HCT116 (cell line): Measurements from ENCODE around the gene HECW1. TPM values are rescaled to one million over a fixed set of nuclear protein-coding genes. Genes with fewer than 3 reads are reported as not detected.

Experiments used
- ATAC-seq: fragments of 200-7000 bp; cut with Tn5 transposase; 2 replicates; pipeline ENCODE4 v1.9.1; 2020; ENCODE audit warnings: mild to moderate bottlenecking, moderate library complexity
- BruUV-seq: library from RNA; stranded (reverse); fragments of 400-500 nt; replicated peaks from 2 replicates; lab custom pipeline; 2021; lab: Mats Ljungman, UMichigan
- CTCF ChIA-PET: fragments of 300-600 bp; sonication (Branson Sonifier 250); formaldehyde crosslinking; loops from one replicate; lab custom pipeline; 2021; ENCODE audit warnings: antibody characterized with exemption; lab: Charles Lee
- POLR2A ChIA-PET: fragments of 300-600, 350-600 bp; sonication (Branson Sonifier 250); formaldehyde crosslinking; loops from one replicate; lab custom pipeline; 2021; ENCODE audit warnings: antibody characterized with exemption; lab: Charles Lee
- RAD21 ChIA-PET, 2 experiments: fragments of 300-600 bp; sonication (Branson Sonifier 250); formaldehyde crosslinking; loops; one replicate each; lab custom pipeline; 2023; ENCODE audit warnings: low total read pairs in 2 of 2; ENCODE audit not compliant: uncharacterized antibody in 2 of 2, unreplicated experiment in 2 of 2, low non-redundant PET in 1 of 2; lab: Charles Lee
- DNase-seq: peaks from one replicate; pipeline ENCODE4 v3.0.0-alpha.2; 2010; ENCODE audit warnings: low read depth, low spot score
- H2AFZ ChIP-seq: fragments of 200-600 bp; shearing (Covaris generic), sonication (generic); 2 replicates; pipeline ENCODE4 v1.6.1; 2017; ENCODE audit warnings: low read depth, mixed run types, mixed read lengths, antibody characterized with exemption, low read length; ENCODE audit not compliant: poor library complexity, severe bottlenecking
- H3K27ac ChIP-seq: 2 replicates; pipeline ENCODE4 v1.5.1; 2012; ENCODE audit warnings: low read depth, low read length
- H3K27me3 ChIP-seq: fragments of 200-600 bp; sonication (generic); 2 replicates; pipeline ENCODE4 v1.6.1; 2016; ENCODE audit warnings: mixed run types, low read length, mixed read lengths; ENCODE audit not compliant: insufficient read depth
- H3K36me3 ChIP-seq, 2 experiments: fragments of 200-500 bp in 1 of 2; fragments of 200-600 bp in 1 of 2; sonication (Bioruptor generic) in 1 of 2; sonication (generic) in 1 of 2; 2 replicates each; pipeline versions ENCODE4 v1.5.1 to v1.6.1; 2014 to 2016; ENCODE audit warnings: low read length in 2 of 2, inconsistent platforms in 1 of 2, mixed read lengths in 1 of 2, mixed run types in 1 of 2; ENCODE audit not compliant: insufficient read depth in 2 of 2, control insufficient read depth in 1 of 2
- H3K4me1 ChIP-seq, 2 experiments: fragments of 200-600 bp in 1 of 2; sonication (generic) in 1 of 2; 2 replicates each; pipeline versions ENCODE4 v1.5.1 to v1.6.1; 2012 to 2017; ENCODE audit warnings: low read length in 2 of 2, inconsistent platforms in 1 of 2, mild to moderate bottlenecking in 1 of 2, mixed read lengths in 1 of 2, mixed run types in 1 of 2, moderate library complexity in 1 of 2; ENCODE audit not compliant: insufficient read depth in 2 of 2, control insufficient read depth in 1 of 2
- H3K4me2 ChIP-seq: fragments of 200-600 bp; sonication (generic); 2 replicates; pipeline ENCODE4 v1.6.1; 2017; ENCODE audit warnings: mixed run types, low read length, mixed read lengths
- H3K4me3 ChIP-seq, 2 experiments: fragments of 200-600 bp in 1 of 2; sonication (generic) in 1 of 2; replicated peaks in 1 of 2; 2 replicates each; pipeline ENCODE4 v1.5.1; 2011 to 2016; ENCODE audit warnings: low read length in 2 of 2, control low read depth in 1 of 2, low read depth in 1 of 2, mild to moderate bottlenecking in 1 of 2, mixed read lengths in 1 of 2, mixed run types in 1 of 2
- H3K79me2 ChIP-seq: fragments of 200-600 bp; sonication (generic); 2 replicates; pipeline ENCODE4 v1.6.1; 2017; ENCODE audit warnings: mild to moderate bottlenecking, mixed run types, low read length, moderate library complexity, mixed read lengths; ENCODE audit not compliant: insufficient read depth
- H3K9ac ChIP-seq: fragments of 200-600 bp; sonication (generic); 2 replicates; pipeline ENCODE4 v1.6.1; 2016; ENCODE audit warnings: low read length, mixed read lengths
- H3K9me2 ChIP-seq: fragments of 200-600 bp; sonication (generic), shearing (Covaris generic); 2 replicates; pipeline ENCODE4 v1.6.1; 2017; ENCODE audit warnings: mixed run types, mild to moderate bottlenecking, moderate library complexity; ENCODE audit not compliant: insufficient read depth
- H3K9me3 ChIP-seq, 2 experiments: fragments of 200-500 bp in 1 of 2; fragments of 200-600 bp in 1 of 2; sonication (Bioruptor generic) in 1 of 2; sonication (generic) in 1 of 2; 2 replicates each; pipeline ENCODE4 v1.6.1; 2014 to 2017; ENCODE audit warnings: low read length in 2 of 2, mixed read lengths in 2 of 2, inconsistent platforms in 1 of 2, low read depth in 1 of 2, mild to moderate bottlenecking in 1 of 2, mixed run types in 1 of 2, moderate library complexity in 1 of 2; ENCODE audit not compliant: control insufficient read depth in 1 of 2, insufficient read depth in 1 of 2
- H4K20me1 ChIP-seq: fragments of 200-600 bp; sonication (generic), shearing (Covaris generic); 2 replicates; pipeline ENCODE4 v1.6.1; 2017; ENCODE audit warnings: mixed run types, mild to moderate bottlenecking, moderate library complexity; ENCODE audit not compliant: insufficient read depth
- ATF3 ChIP-seq: IDR thresholded peaks from 2 replicates; pipeline ENCODE4 v1.6.1; 2012
- EGR1 ChIP-seq: IDR thresholded peaks from 2 replicates; pipeline ENCODE4 v1.6.1; 2012; ENCODE audit warnings: low read depth
- ELF1 ChIP-seq: IDR thresholded peaks from 2 replicates; pipeline ENCODE4 v1.6.1; 2012; ENCODE audit warnings: low read depth, borderline replicate concordance
- EZH2 ChIP-seq: fragments of 200-600 bp; sonication (generic); IDR thresholded peaks from 2 replicates; pipeline ENCODE4 v1.6.1; 2017; ENCODE audit warnings: antibody characterized with exemption, mixed run types
- EZH2phosphoT487 ChIP-seq: fragments of 200-600 bp; IDR thresholded peaks from 2 replicates; pipeline ENCODE4 v1.6.1; 2018; ENCODE audit warnings: antibody characterized with exemption, borderline replicate concordance
- POLR2A ChIP-seq: IDR thresholded peaks from 2 replicates; pipeline ENCODE4 v1.7.0; 2011; ENCODE audit warnings: borderline replicate concordance; ENCODE audit not compliant: insufficient read depth, insufficient read length; ENCODE audit errors: extremely low read depth
- TCF7L2 ChIP-seq: IDR thresholded peaks from 2 replicates; pipeline ENCODE4 v1.7.0; 2011; ENCODE audit warnings: borderline replicate concordance, inconsistent platforms; ENCODE audit not compliant: insufficient read depth, insufficient read length; ENCODE audit errors: extremely low read depth
- YY1 ChIP-seq: IDR thresholded peaks from 2 replicates; pipeline ENCODE4 v1.6.1; 2011; ENCODE audit warnings: low read length, low read depth, moderate library complexity, mild to moderate bottlenecking; ENCODE audit not compliant: insufficient replicate concordance; ENCODE audit errors: extremely low read depth
- ZBTB33 ChIP-seq: IDR thresholded peaks from 2 replicates; pipeline ENCODE4 v1.6.1; 2011; ENCODE audit warnings: mild to moderate bottlenecking, low read length, moderate library complexity; ENCODE audit not compliant: insufficient replicate concordance; ENCODE audit errors: extremely low read depth
- intact Hi-C: fragments of 100-400 bp; cut with micrococcal nuclease; formaldehyde crosslinking; loops from 2 replicates; pipeline ENCODE4 v1.10.0; 2022
- total RNA-seq: library from RNA; stranded (reverse); gene quantifications from one replicate; pipeline ENCODE4 v1.2.1, GENCODE V29; 2021; ENCODE audit not compliant: unreplicated experiment

HECW1 gene
- total RNA-seq, 1 experiment from 2014 or later: 5.6 TPM

- Histone ChIP-seq H2AFZ (no peak overlapping the region), H4K20me1 (no peaks in the 10 kb centered on the region), H3K4me1 (peaks cover 0 to 25% of the 10 kb centered on the region in 2 experiments; a peak in 2 of 4 replicates), H3K9me3 (no peaks in the 10 kb centered on the region), H3K9ac (no peak overlapping the region)
- no peak for TF ChIP-seq EZH2
- TF ChIP-seq ZBTB33: no peak
- TF ChIP-seq YY1: no peak
- no peak for TF ChIP-seq ELF1
- TF ChIP-seq ATF3: no peak
- TF ChIP-seq TCF7L2: no peak
- no peak for TF ChIP-seq EZH2phosphoT487
- no peak for TF ChIP-seq EGR1
- no peak for TF ChIP-seq POLR2A
- TF ChIP-seq, all 23 proteins: peak for 0
- H3K9me2 ChIP-seq: no peaks in the 10 kb centered on the region
- H3K27me3 ChIP-seq: no peaks in the 10 kb centered on the region
- no peaks in the 10 kb centered on the region for H3K79me2 ChIP-seq
- H3K36me3 ChIP-seq: no peaks in the 10 kb centered on the region
- H3K4me2 ChIP-seq: peak overlapping the region; percentile 25; the same call in 1 of the 2 replicates
- H3K4me3 ChIP-seq: no peak overlapping the region
- no TSS peak for BruUV-seq
- RAD21 ChIA-PET: no interaction called here
- CTCF ChIA-PET: no interaction called here
- H3K27ac ChIP-seq: no peak overlapping the region
- intact Hi-C loops: no loop called here
- peak; percentile 61 for ATAC-seq
- POLR2A ChIA-PET: no interaction called here
- DNase-seq: no peak
These were observed 189.8 kb downstream of the HECW1 start for GRCh38 chr7:43302211-43302711.
